ENCODE results near the gene ARHGEF17.
"Not testable (repeated sequence)": the region's sequence is repeated elsewhere in the genome, so short reads cannot be mapped to it uniquely, and the experiment has no call there.

Gene ARHGEF17

DNA sequence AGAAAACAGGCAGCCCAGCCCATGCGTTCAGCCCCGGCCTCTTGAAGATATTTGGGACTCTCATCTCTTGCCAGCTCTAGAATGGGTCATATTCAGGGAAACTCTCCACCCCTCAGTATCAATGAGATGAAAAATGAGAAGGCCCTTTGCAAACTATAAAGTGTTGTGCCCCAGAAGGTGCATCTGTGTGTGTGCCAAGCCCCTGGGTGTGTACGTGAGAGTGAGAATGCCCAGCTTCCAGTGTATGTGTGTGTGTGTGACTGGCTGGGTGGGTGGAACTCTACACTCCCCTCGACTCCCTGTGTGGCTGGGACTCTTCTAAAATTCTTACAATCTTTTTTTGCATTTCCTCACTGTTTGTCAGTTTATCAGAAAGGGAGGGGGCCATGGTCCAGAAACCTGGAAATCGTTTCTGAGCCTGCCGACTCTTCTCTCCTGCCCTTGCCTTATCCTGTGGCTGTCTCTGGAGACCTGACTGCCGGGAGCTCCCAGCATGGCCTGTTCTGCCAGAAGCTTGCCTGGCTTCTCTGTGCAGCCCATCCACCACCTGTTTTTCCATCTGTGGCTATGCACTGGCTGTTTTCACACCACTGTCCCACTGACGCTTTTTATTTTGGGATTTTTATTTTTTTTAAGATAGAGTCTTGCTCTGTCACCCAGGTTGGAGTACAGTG, 34.7 kb upstream of the ARHGEF17 start:
- DNase-seq, result no peak

DNA sequence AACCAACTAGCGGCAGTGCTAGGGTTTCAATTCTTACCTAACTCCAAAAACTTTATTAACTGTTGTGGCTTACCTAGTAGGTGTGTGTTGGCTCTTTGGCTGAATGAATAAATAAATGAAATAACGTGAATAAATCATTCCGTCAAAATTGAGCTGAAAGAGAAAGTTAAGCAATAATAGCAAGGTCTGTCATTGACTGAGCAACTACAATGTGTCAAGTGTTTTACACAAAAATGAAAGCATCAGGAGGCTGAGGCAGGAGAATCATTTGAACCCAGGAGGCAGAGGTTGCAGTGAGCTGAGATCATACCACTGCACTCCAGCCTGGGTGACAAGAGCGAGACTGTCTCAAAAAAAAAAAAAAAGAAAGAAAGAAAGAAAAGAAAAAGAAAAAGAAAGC, 33.9 kb upstream of the ARHGEF17 start:
- DNase-seq, result not testable (repeated sequence)

GRCh38 chr11:73274722-73275380, 33.2 kb upstream of the ARHGEF17 start:
- peak; percentile 42 to 43 for DNase-seq

- DNase-seq, result no peak
These were observed 32.7 kb upstream of the ARHGEF17 start for GRCh38 chr11:73275381-73275750.

DNA sequence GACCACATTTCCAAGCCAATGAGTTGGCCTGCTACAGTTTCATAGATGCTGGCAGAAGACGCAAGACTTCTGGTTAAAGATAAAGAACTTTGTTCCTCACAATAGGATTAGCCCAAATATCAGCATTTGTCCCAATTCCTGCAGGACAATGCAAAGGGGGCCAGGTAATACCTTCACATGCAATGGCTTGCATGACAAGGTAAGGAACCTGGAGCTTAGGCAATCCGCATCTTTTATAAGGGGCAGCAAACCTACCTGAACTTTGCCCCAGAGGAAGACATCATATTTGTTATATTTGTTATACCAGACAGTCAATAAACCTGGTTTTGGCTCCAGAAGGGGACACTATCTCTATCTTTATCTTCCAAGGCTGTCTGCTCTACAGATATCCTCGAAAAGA, 30.6 kb upstream of the ARHGEF17 start:
- DNase-seq, result no peak

DNA sequence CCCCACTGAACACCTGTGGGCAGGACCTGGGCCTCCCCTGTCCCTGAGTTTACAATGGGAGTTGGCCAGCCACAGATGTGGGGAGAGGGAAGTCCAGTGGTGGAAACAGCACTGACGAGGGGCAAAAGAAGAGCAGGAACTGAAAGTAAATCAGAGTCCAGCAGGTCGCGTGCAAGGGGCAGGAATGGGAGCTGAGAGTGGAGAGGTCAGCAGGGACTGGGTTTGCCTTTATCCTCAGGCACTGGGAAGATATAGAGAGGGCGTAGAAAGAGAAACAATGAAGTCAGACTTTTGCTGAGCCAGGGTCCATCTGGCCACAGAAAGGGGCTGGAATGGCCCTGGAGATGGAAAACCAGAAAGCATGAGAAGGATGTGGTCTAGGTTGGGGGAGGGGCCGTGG, 27.4 kb upstream of the ARHGEF17 start:
- peak; percentile 46 to 55 for DNase-seq

DNA sequence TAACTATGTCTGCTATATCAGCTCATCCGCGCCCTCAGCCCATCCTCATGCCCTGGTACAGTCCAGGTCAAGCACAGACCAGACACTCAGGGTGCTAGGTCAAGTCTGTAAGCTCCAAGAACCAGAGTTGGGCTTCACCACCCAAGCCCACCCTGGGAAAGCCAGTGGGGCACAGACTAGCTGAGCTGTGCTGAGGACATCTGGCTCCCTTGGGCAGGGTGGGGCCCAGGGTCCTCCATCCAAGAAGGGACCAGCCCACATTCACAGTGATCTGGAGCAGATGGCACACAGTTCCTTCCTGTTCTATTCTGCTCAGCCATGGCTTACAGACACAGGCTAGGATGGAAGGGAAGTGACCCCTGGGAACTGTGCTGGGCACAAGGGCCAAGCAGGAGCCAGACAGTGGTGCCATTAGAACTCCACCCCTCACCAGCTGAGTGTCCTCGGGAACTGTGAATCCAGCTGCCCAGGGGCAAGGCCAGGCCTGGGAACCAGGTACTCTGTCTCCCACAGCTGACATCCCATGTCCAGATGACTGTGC, 26.8 kb upstream of the ARHGEF17 start:
- DNase-seq, result peak; percentile 48 to 56

DNA sequence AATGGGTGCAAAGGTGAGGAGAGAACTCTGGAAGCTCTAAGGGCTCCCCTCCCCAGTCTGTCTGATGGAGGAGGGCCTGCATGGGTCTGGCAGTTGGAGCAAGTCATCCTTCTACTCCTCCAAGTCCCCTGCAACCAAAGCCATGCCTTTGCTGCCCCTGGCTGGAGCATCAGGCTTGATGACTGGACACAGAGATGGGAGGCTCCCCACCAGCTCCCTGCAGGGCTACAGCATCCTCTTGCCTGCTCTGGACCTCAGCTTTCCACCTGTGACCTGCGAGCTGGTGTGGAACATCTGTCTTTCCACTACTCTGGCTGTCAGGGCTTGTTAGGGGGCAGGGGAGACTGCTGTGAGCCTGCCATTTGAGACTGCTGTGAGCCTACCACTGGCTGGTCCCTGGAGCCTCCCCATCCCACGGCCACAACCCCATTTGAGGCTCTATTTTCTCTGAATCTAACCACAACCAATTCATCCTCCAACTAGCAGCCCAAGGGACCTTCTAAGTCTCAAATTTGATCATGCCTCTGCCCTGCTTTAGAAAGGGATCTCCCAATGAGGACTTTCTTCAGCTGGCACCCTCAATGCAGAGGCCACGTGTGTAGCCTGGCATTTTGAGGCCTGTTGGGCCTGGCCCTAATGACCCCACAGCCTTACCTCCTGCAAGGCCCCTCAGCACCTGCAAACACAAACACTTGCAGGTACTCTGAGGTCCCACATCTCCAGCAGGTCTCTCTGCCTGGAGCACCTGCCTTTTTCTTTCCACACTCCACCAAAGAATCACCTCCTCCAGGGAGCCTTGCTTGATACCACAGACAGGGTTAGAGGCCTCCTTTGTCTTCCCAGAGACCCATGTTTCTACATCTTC, 26.0 kb upstream of the ARHGEF17 start:
- DNase-seq, result no peak

DNA sequence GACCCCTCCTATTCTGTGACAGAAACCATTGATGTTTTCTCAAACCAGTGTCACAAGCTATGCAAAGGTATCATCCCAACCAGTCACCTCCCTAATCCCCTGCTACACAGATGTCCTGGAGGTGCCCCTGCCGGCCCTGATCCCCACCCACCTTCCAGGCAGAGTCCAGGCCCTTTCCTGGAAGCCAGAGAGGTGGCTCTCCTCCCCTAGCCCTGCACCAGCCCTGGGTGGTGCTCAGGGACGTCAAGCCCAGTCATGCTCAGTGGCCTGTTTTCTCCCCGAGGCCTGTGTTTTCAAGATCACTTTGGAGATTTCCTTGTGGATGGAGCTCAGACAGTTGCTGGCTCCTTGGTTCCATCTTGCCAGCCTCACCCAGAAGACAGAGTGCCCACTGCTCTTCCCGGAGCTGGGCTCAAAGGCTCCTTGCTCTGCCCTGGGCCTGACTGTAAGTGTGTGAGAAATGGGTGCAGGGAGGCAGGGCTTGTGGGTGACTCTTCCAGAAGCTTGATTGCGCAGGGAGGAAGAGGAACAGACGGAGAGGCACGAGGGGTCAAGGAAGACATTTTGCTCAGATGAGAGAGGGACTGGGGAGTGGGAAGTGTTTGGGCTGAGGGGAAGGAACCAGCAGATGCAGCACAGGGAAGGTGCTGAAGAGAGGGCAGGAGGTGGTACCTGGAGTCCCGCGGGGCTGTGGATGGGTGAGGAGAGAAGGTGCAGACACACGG, 24.6 kb upstream of the ARHGEF17 start:
- peak; percentile 82 to 84 for DNase-seq

GRCh38 chr11:73284106-73284505, 24.0 kb upstream of the ARHGEF17 start:
- DNase-seq, result no peak

- no peak for DNase-seq
These were observed 22.4 kb upstream of the ARHGEF17 start for GRCh38 chr11:73285721-73286120.

GRCh38 chr11:73286240-73286810, 21.8 kb upstream of the ARHGEF17 start:
- no peak for DNase-seq

GRCh38 chr11:73287400-73288101, 20.5 kb upstream of the ARHGEF17 start:
- DNase-seq, result peak in 1 of 2 donors; percentile 28

DNA sequence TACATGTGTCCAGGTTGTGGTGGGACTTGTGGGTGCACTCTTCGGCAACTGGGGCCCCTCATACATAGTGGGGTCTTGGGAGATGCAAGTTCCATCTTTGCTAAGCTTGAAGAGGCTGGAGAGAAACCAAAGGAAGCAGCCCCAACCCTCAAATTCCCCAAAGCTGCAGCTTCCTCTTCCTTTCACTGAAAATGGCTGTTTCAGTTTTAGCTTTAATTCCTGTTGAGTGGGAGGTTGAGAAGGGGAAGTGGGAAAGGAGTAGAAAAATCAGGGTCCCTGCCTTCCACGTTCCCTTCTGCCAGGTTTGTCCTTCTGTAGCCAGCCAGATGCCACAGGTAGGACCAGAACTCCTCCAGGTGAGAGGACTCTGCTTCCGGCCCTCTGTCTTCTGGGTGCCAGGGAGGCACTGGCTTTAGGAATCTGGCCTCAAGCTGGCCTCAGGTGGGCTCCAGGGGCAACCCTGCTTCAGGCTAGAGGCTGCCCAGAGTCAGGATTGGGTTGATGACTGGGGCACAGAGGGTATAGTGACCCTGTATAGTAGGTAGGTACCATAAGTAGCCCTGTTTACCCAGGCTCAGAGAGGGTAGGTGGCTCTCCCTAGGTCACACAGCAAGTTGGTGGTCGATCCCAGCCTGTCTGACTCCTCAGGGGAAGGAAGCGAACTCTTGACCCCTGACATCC, 19.7 kb upstream of the ARHGEF17 start:
- DNase-seq, result peak; percentile 75 to 84

DNA sequence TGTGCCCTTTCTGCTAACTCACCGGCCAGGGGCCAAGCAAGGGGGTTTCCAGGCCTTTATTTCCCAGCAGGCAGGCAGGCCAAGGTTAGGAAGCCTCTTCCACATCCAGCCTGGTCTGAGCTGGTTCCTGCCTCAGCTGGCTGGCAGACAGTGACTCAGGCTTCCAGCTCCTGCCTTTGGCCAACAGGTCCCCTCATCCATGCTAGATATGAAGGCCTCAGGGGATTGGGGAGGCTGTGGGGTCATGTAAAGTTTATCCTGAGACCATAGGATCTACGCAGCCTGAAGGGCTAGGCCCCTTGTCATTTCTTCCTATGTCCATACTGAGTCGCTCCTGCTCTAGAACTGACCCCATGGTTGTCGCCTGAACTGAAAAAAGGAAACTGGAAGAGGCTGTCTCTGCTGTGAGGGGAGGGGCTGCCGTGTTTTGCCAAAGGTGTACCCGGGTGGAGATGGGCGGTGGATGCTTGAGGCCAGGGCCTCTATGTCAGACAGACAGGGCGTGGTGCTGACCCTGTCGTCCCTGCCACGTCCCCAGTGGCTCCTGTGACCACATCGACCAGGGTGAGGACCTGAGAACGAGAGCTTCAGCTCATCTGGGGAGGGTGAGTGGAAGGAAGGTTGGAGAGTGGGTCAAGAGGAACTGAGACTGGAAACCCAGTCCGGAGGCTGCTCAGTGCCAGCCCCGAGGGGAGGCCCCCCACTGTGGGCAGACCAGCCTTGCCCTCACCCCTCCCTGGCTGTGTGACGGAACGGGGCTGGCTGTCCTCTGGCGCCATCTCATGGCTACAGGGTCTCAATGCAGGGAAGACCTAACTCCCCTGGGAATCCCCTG, 19.0 kb upstream of the ARHGEF17 start:
- peak; percentile 62 to 68 for DNase-seq

DNA sequence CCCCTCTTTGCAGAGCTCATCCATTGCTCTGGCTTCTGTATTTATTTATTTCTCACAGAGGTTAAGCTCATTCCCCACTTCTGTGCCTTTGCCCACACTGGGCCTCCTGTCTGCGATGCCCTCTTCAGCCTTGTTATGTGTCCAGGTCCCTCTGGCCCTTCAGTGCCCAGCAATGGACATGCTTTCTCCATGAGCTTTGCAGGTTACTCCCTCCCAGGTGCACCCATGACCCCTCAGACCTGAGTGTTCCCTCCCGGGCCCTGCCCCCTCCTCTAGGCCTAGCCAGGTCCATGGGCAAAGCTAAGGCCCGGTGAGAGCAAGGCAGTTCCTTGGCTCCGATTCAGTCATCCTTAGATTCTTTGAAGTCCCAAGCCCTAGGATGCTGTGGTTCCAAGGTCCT, 17.5 kb upstream of the ARHGEF17 start:
- no peak for DNase-seq

- no peak for DNase-seq
These were observed 16.9 kb upstream of the ARHGEF17 start for GRCh38 chr11:73291196-73291595.

GRCh38 chr11:73291781-73292524, 16.1 kb upstream of the ARHGEF17 start:
- peak; percentile 35 to 43 for DNase-seq

- DNase-seq, result no peak
These were observed 15.6 kb upstream of the ARHGEF17 start for GRCh38 chr11:73292525-73292894.

All from inflammatory macrophage (primary cell).